GM23338 (cell line): Measurements from ENCODE around the gene CETN1. TPM values are rescaled to one million over a fixed set of nuclear protein-coding genes. Genes with fewer than 3 reads are reported as not detected.

Experiments used
- ATAC-seq: fragments of 200-7000 bp; cut with Tn5 transposase; 3 replicates; pipeline ENCODE4 v1.9.1; 2020
- DNase-seq: peaks from one replicate; pipeline ENCODE4 v3.0.0-alpha.2; 2015; ENCODE audit warnings: low spot score
- H2AFZ ChIP-seq: fragments of 200-600 bp; sonication (generic); 2 replicates; pipeline ENCODE4 v1.8.0; 2016; ENCODE audit warnings: antibody characterized with exemption, mild to moderate bottlenecking, moderate library complexity
- H3F3A ChIP-seq: fragments of 200-600 bp; sonication (generic); replicated peaks from 2 replicates; pipeline ENCODE4 v1.8.0; 2017; ENCODE audit warnings: antibody characterized with exemption, mixed run types, low read depth
- H3K27ac ChIP-seq: fragments of 200-600 bp; sonication (generic); 2 replicates; pipeline ENCODE4 v1.6.1; 2016; ENCODE audit warnings: low read depth
- H3K27me3 ChIP-seq: fragments of 200-600 bp; sonication (generic); 2 replicates; pipeline ENCODE4 v1.8.0; 2016; ENCODE audit warnings: mild to moderate bottlenecking, mixed run types, moderate library complexity; ENCODE audit not compliant: insufficient read depth
- H3K36me3 ChIP-seq: fragments of 200-600 bp; sonication (generic); 2 replicates; pipeline ENCODE4 v1.8.0; 2016; ENCODE audit warnings: mild to moderate bottlenecking; ENCODE audit not compliant: insufficient read depth
- H3K4me1 ChIP-seq: fragments of 200-600 bp; sonication (generic); 2 replicates; pipeline ENCODE4 v1.8.0; 2016; ENCODE audit warnings: mild to moderate bottlenecking, moderate library complexity; ENCODE audit not compliant: insufficient read depth
- H3K4me2 ChIP-seq: fragments of 200-600 bp; sonication (generic); 2 replicates; pipeline ENCODE4 v1.7.1; 2017; ENCODE audit warnings: mixed run types
- H3K4me3 ChIP-seq: fragments of 200-600 bp; sonication (generic); 2 replicates; pipeline ENCODE4 v1.6.1; 2016; ENCODE audit warnings: mixed run types
- H3K79me2 ChIP-seq: fragments of 200-600 bp; sonication (generic); replicated peaks from 2 replicates; pipeline ENCODE4 v1.8.0; 2017; ENCODE audit warnings: mild to moderate bottlenecking; ENCODE audit not compliant: insufficient read depth
- H3K9me2 ChIP-seq: fragments of 200-600 bp; sonication (generic); 2 replicates; pipeline ENCODE4 v1.8.0; 2017; ENCODE audit not compliant: insufficient read depth
- H4K20me1 ChIP-seq: fragments of 200-600 bp; sonication (generic); replicated peaks from 2 replicates; pipeline ENCODE4 v1.8.0; 2017; ENCODE audit warnings: mild to moderate bottlenecking; ENCODE audit not compliant: insufficient read depth
- H3K27ac Mint-ChIP-seq: 2 replicates; pipeline ENCODE4 v1.8.0; 2020; ENCODE audit warnings: inconsistent platforms, mild to moderate bottlenecking, moderate library complexity, mixed read lengths
- H3K27me3 Mint-ChIP-seq: 3 replicates; pipeline ENCODE4 v1.8.0; 2022; ENCODE audit warnings: low read depth, mild to moderate bottlenecking, moderate library complexity, mixed read lengths, inconsistent platforms; ENCODE audit not compliant: insufficient read depth, poor library complexity
- H3K36me3 Mint-ChIP-seq: 3 replicates; pipeline ENCODE4 v1.8.0; 2021; ENCODE audit warnings: low read depth, mild to moderate bottlenecking, inconsistent platforms, moderate library complexity, mixed read lengths
- H3K4me1 Mint-ChIP-seq: 3 replicates; pipeline ENCODE4 v1.8.0; 2020; ENCODE audit warnings: mild to moderate bottlenecking, inconsistent platforms, mixed read lengths
- H3K4me3 Mint-ChIP-seq: 3 replicates; pipeline ENCODE4 v1.8.0; 2021; ENCODE audit warnings: moderate library complexity, mild to moderate bottlenecking, inconsistent platforms, mixed read lengths
- H3K9me3 Mint-ChIP-seq: 3 replicates; pipeline ENCODE4 v1.8.0; 2020; ENCODE audit warnings: moderate library complexity, mild to moderate bottlenecking, inconsistent platforms, mixed read lengths
- CREB1 ChIP-seq: fragments of 250-450 bp; sonication (Bioruptor Pico); IDR thresholded peaks from 2 replicates; pipeline ENCODE4 v1.5.0; 2020; ENCODE audit warnings: low read depth, mild to moderate bottlenecking, moderate library complexity
- EZH2 ChIP-seq: fragments of 200-600 bp; sonication (generic); IDR thresholded peaks from one replicate; pipeline ENCODE4 v1.8.0; 2017; ENCODE audit warnings: antibody characterized with exemption, mild to moderate bottlenecking, low read depth; ENCODE audit not compliant: unreplicated experiment
- EZH2phosphoT487 ChIP-seq: fragments of 200-600 bp; sonication (generic); IDR thresholded peaks from one replicate; pipeline ENCODE4 v1.8.1; 2018; ENCODE audit warnings: antibody characterized with exemption; ENCODE audit not compliant: unreplicated experiment
- JUNB ChIP-seq: IDR thresholded peaks from one replicate; pipeline ENCODE4 v1.6.1; 2016; ENCODE audit warnings: antibody characterized with exemption; ENCODE audit not compliant: unreplicated experiment
- NANOG ChIP-seq: IDR thresholded peaks from 2 replicates; pipeline ENCODE4 v1.6.1; 2016; ENCODE audit warnings: antibody characterized with exemption, borderline replicate concordance
- POLR2AphosphoS5 ChIP-seq: IDR thresholded peaks from 2 replicates; pipeline ENCODE4 v1.6.1; 2016; ENCODE audit warnings: antibody characterized with exemption, low read depth
- REST ChIP-seq: IDR thresholded peaks from one replicate; pipeline ENCODE4 v1.6.1; 2018; ENCODE audit warnings: antibody characterized with exemption; ENCODE audit not compliant: unreplicated experiment
- STAT1 ChIP-seq: IDR thresholded peaks from one replicate; pipeline ENCODE4 v1.6.1; 2016; ENCODE audit warnings: antibody characterized with exemption; ENCODE audit not compliant: unreplicated experiment
- ZNF114 ChIP-seq: fragments of 250-450 bp; sonication (Bioruptor Pico); IDR thresholded peaks from 2 replicates; pipeline ENCODE4 v1.5.0; 2020; ENCODE audit warnings: mild to moderate bottlenecking, moderate library complexity
- ZNF331 ChIP-seq: fragments of 250-450 bp; sonication (Bioruptor Pico); IDR thresholded peaks from 2 replicates; pipeline ENCODE4 v1.5.0; 2020; ENCODE audit warnings: low read depth, mild to moderate bottlenecking, moderate library complexity
- polyA plus RNA-seq: library from polyadenylated mRNA; unstranded; fragments of >200 nt; fragmentation: Nextera tagmentation; extraction: Ambion mirVana; gene quantifications from 2 replicates; pipeline ENCODE4 v1.2.1, GENCODE V29; 2016
- total RNA-seq: library from RNA; depleted of rRNA; stranded (reverse); fragments of >200 nt; shearing (Covaris generic); gene quantifications from 2 replicates; pipeline ENCODE4 v1.2.3, GENCODE V29; 2014
- TF ChIP-seq, protein P1 (sequence below): IDR thresholded peaks from 2 replicates; pipeline ENCODE4 v1.6.1; 2016; ENCODE audit warnings: antibody characterized with exemption
- TF ChIP-seq, protein P2 (sequence below): fragments of 250-450 bp; sonication (Bioruptor Pico); IDR thresholded peaks from 2 replicates; pipeline ENCODE4 v1.5.0; 2020; ENCODE audit warnings: mild to moderate bottlenecking, moderate library complexity

The CETN1 gene
- total and polyA plus RNA-seq, 2 experiments from 2014 or later, result not detected

- no peak for TF ChIP-seq EZH2
These were observed 24.6 kb downstream of the CETN1 start (continued) for GRCh38 chr18:604771-605170.

DNA sequence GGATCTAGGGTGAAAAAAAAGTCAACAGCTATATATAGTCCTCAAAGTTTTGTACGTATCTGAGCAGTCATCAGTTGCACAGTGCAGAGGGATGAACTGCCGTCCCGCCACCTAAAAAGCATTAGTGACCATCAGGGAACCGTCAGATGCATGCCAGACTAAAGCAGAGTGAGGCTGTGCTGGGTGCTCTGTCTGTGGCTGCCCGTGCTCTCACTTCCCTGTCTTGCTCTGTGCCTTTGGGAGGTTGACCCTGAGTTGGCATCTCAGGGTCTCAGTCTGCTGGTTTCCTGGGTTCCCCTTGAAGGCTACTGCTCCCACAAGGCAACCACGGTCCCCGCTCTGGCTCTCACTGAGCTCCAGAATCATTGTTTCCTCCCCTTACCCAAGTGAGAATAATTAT, 27.8 kb downstream of the CETN1 start:
- Histone ChIP-seq H3K27ac (no peak overlapping the region), H3K36me3 (no peaks in the 10 kb centered on the region), H3K4me1 (no peaks in the 10 kb centered on the region), H3K79me2 (no peaks in the 10 kb centered on the region), H2AFZ (no peak overlapping the region), H3K9me2 (peaks cover 3% of the 10 kb centered on the region; the same call in 1 of the 2 replicates), H4K20me1 (no peaks in the 10 kb centered on the region), H3K4me2 (no peak overlapping the region), H3K4me3 (no peak overlapping the region), H3K27me3 (no peaks in the 10 kb centered on the region), H3F3A (no peaks in the 10 kb centered on the region)
- ATAC-seq (no peak), DNase-seq (no peak)
- no peak overlapping the region for H3K4me3 Mint-ChIP-seq
- peaks cover 3% of the 10 kb centered on the region; the same call in 2 of the 3 replicates for H3K4me1 Mint-ChIP-seq
- TF ChIP-seq JUNB, result no peak
- TF ChIP-seq EZH2phosphoT487, result no peak
- TF ChIP-seq ZNF114 (CRISPR knock-in tag), result no peak
- no peak for TF ChIP-seq EZH2
- no peak for TF ChIP-seq CREB1
- TF ChIP-seq REST, result no peak
- TF ChIP-seq, protein P1, sequence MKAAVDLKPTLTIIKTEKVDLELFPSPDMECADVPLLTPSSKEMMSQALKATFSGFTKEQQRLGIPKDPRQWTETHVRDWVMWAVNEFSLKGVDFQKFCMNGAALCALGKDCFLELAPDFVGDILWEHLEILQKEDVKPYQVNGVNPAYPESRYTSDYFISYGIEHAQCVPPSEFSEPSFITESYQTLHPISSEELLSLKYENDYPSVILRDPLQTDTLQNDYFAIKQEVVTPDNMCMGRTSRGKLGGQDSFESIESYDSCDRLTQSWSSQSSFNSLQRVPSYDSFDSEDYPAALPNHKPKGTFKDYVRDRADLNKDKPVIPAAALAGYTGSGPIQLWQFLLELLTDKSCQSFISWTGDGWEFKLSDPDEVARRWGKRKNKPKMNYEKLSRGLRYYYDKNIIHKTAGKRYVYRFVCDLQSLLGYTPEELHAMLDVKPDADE, result no peak
- no peak for TF ChIP-seq POLR2AphosphoS5
- no peak for TF ChIP-seq ZNF331 (CRISPR knock-in tag)
- no peak for TF ChIP-seq NANOG
- TF ChIP-seq, protein P2, sequence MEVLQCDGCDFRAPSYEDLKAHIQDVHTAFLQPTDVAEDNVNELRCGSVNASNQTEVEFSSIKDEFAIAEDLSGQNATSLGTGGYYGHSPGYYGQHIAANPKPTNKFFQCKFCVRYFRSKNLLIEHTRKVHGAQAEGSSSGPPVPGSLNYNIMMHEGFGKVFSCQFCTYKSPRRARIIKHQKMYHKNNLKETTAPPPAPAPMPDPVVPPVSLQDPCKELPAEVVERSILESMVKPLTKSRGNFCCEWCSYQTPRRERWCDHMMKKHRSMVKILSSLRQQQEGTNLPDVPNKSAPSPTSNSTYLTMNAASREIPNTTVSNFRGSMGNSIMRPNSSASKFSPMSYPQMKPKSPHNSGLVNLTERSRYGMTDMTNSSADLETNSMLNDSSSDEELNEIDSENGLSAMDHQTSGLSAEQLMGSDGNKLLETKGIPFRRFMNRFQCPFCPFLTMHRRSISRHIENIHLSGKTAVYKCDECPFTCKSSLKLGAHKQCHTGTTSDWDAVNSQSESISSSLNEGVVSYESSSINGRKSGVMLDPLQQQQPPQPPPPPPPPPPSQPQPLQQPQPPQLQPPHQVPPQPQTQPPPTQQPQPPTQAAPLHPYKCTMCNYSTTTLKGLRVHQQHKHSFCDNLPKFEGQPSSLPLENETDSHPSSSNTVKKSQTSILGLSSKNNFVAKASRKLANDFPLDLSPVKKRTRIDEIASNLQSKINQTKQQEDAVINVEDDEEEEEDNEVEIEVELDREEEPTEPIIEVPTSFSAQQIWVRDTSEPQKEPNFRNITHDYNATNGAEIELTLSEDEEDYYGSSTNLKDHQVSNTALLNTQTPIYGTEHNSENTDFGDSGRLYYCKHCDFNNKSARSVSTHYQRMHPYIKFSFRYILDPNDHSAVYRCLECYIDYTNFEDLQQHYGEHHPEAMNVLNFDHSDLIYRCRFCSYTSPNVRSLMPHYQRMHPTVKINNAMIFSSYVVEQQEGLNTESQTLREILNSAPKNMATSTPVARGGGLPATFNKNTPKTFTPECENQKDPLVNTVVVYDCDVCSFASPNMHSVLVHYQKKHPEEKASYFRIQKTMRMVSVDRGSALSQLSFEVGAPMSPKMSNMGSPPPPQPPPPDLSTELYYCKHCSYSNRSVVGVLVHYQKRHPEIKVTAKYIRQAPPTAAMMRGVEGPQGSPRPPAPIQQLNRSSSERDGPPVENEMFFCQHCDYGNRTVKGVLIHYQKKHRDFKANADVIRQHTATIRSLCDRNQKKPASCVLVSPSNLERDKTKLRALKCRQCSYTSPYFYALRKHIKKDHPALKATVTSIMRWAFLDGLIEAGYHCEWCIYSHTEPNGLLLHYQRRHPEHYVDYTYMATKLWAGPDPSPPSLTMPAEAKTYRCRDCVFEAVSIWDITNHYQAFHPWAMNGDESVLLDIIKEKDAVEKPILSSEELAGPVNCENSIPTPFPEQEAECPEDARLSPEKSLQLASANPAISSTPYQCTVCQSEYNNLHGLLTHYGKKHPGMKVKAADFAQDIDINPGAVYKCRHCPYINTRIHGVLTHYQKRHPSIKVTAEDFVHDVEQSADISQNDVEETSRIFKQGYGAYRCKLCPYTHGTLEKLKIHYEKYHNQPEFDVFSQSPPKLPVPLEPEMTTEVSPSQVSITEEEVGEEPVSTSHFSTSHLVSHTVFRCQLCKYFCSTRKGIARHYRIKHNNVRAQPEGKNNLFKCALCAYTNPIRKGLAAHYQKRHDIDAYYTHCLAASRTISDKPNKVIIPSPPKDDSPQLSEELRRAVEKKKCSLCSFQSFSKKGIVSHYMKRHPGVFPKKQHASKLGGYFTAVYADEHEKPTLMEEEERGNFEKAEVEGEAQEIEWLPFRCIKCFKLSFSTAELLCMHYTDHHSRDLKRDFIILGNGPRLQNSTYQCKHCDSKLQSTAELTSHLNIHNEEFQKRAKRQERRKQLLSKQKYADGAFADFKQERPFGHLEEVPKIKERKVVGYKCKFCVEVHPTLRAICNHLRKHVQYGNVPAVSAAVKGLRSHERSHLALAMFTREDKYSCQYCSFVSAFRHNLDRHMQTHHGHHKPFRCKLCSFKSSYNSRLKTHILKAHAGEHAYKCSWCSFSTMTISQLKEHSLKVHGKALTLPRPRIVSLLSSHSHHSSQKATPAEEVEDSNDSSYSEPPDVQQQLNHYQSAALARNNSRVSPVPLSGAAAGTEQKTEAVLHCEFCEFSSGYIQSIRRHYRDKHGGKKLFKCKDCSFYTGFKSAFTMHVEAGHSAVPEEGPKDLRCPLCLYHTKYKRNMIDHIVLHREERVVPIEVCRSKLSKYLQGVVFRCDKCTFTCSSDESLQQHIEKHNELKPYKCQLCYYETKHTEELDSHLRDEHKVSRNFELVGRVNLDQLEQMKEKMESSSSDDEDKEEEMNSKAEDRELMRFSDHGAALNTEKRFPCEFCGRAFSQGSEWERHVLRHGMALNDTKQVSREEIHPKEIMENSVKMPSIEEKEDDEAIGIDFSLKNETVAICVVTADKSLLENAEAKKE (CRISPR knock-in tag), result no peak
- TF ChIP-seq STAT1, result no peak
- H3K27ac Mint-ChIP-seq, result no peak overlapping the region
- peaks cover 2% of the 10 kb centered on the region for H3K27me3 Mint-ChIP-seq
- no peaks in the 10 kb centered on the region for H3K36me3 Mint-ChIP-seq
- H3K9me3 Mint-ChIP-seq, result no peaks in the 10 kb centered on the region
